Natural killer cell (primary cell): ENCODE results near the gene TMEM141. TPM values are rescaled to one million over a fixed set of nuclear protein-coding genes. Genes with fewer than 3 reads are reported as not detected.
"Not testable (repeated sequence)": the region's sequence is repeated elsewhere in the genome, so short reads cannot be mapped to it uniquely, and the experiment has no call there.

Source experiments
- ATAC-seq, 3 donors: fragments of 150-1000 bp in 2 of 3; fragments of 200-7000 bp in 1 of 3; cut with Tn5 transposase; 1 replicate in 1 of 3; 2 replicates in 2 of 3; pipeline ENCODE4 v1.10.0; 2021; ENCODE audit warnings: mild to moderate bottlenecking in 2 of 3, moderate library complexity in 2 of 3
- DNase-seq, 2 donors: peaks; one replicate each; pipeline versions ENCODE4 v3.0.0 to v3.0.0-alpha.2; 2013 to 2021; ENCODE audit warnings: mixed read lengths in 1 of 2
- H3K27ac ChIP-seq: one replicate; pipeline ENCODE4 v1.5.1; 2013; ENCODE audit warnings: mild to moderate bottlenecking, low read length
- H3K27me3 ChIP-seq: one replicate; pipeline ENCODE4 v1.6.1; 2013; ENCODE audit warnings: low read length; ENCODE audit not compliant: control insufficient read depth, insufficient read depth
- H3K36me3 ChIP-seq: one replicate; pipeline ENCODE4 v1.6.1; 2013; ENCODE audit warnings: low read length; ENCODE audit not compliant: control insufficient read depth, insufficient read depth
- H3K4me1 ChIP-seq: one replicate; pipeline ENCODE4 v1.6.1; 2013; ENCODE audit warnings: low read length; ENCODE audit not compliant: control insufficient read depth, insufficient read depth
- H3K4me3 ChIP-seq: one replicate; pipeline ENCODE4 v1.5.1; 2013; ENCODE audit warnings: low read length
- H3K9me3 ChIP-seq: one replicate; pipeline ENCODE4 v1.6.1; 2013; ENCODE audit warnings: low read length; ENCODE audit not compliant: control insufficient read depth, insufficient read depth
- H3K27ac Mint-ChIP-seq, 2 donors: one replicate each; pipeline ENCODE4 v1.8.0; 2022; ENCODE audit warnings: mild to moderate bottlenecking in 2 of 2, mixed read lengths in 2 of 2, moderate library complexity in 1 of 2
- H3K27me3 Mint-ChIP-seq, 2 donors: one replicate each; pipeline ENCODE4 v1.8.0; 2022; ENCODE audit warnings: low read depth in 2 of 2, mixed read lengths in 2 of 2
- H3K36me3 Mint-ChIP-seq: one replicate; pipeline ENCODE4 v1.8.0; 2022; ENCODE audit warnings: mixed read lengths
- H3K4me1 Mint-ChIP-seq, 2 donors: one replicate each; pipeline ENCODE4 v1.8.0; 2022; ENCODE audit warnings: mixed read lengths in 2 of 2
- H3K4me3 Mint-ChIP-seq: one replicate; pipeline ENCODE4 v1.8.0; 2022; ENCODE audit warnings: mild to moderate bottlenecking, moderate library complexity, mixed read lengths
- H3K9me3 Mint-ChIP-seq, 2 donors: one replicate each; pipeline ENCODE4 v1.8.0; 2022; ENCODE audit warnings: mixed read lengths in 2 of 2
- WGBS: methylation state at CpG from one replicate; pipeline ENCODE4 v1.1.7; 2013; ENCODE audit warnings: missing lambda C conversion rate; ENCODE audit not compliant: insufficient coverage; 5-methylcytosine and 5-hydroxymethylcytosine counted together
- intact Hi-C: fragments of 100-400 bp; cut with micrococcal nuclease; formaldehyde crosslinking; loops from one replicate; pipeline ENCODE4 v1.14.2; 2022
- total RNA-seq, 4 donors: library from RNA; stranded (reverse); fragments of 120-200 nt in 1 of 4; gene quantifications; one replicate each; pipeline versions ENCODE4 v1.2.3 to v1.2.4, GENCODE V29; 2013 to 2022
- TF ChIP-seq, protein P1 (sequence below): fragments of 200-600 bp; IDR thresholded peaks from one replicate; pipeline ENCODE4 v1.8.0; 2022; ENCODE audit warnings: antibody characterized with exemption

Gene TMEM141
- total RNA-seq, 3 donors from 2014 or later (not counting 1 experiment from before 2014, with no cell fraction given), result 22.4 to 26.9 (median 26.6) TPM

DNA sequence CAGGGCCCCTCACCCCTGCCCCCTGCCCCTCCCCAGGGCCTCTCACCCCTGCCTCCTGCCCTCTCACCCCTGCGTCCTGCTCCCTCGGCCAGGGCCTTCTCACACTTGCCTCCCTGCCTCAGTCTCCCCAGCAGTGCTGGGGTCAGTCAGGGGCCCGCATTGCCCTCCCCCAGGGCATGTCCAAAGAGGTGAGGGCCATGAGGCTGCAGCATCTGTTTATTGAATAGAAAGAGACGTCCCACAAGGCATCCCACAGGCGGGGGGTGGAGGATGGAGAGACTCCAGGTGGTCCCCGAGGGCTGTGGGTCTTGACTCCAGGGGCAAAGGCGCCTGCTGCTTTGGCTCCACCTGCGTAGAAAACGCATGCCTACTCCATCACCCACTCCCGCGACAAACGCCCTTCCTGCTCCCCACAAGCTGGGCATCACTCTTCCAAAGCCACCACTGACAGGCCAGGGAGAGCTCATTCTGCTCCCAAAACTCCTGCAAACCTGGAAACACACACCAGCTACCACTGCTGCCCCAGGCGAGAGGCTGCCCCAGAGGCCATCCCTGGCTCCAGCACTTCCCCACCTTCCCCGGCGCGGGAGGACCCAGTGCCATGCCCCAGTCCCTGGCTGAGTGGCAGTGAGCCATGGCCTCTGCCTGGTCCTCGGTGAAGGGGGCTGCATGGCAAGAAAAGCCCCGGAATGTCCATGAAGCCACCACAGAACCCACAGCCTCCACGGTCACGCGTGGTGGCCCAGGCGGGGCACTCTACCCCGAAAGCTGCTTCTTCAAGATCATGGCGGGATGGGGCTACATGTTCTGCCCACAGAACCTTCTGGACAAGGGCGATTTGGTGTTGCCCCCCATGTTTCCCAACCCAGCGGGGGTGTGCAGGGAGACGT lies 31.5 kb upstream of the TMEM141 start:
- intact Hi-C loops, result no loop called here
- 80% methylated on average over 27 of the region's 27 CpGs for WGBS
- Histone ChIP-seq H3K4me1 (peaks cover 20% of the 10 kb centered on the region), H3K27me3 (no peaks in the 10 kb centered on the region), H3K9me3 (no peaks in the 10 kb centered on the region), H3K36me3 (no peaks in the 10 kb centered on the region), H3K27ac (no peak overlapping the region), H3K4me3 (no peak overlapping the region)
- H3K36me3 Mint-ChIP-seq, result no peaks in the 10 kb centered on the region
- H3K27me3 Mint-ChIP-seq, result peaks cover 0 to 5% of the 10 kb centered on the region in 2 donors
- H3K4me3 Mint-ChIP-seq, result no peak overlapping the region
- DNase-seq (no peak), ATAC-seq (no peak)
- H3K27ac Mint-ChIP-seq, result no peak overlapping the region
- no peaks in the 10 kb centered on the region for H3K9me3 Mint-ChIP-seq
- no peaks in the 10 kb centered on the region for H3K4me1 Mint-ChIP-seq
- TF ChIP-seq, protein P1, sequence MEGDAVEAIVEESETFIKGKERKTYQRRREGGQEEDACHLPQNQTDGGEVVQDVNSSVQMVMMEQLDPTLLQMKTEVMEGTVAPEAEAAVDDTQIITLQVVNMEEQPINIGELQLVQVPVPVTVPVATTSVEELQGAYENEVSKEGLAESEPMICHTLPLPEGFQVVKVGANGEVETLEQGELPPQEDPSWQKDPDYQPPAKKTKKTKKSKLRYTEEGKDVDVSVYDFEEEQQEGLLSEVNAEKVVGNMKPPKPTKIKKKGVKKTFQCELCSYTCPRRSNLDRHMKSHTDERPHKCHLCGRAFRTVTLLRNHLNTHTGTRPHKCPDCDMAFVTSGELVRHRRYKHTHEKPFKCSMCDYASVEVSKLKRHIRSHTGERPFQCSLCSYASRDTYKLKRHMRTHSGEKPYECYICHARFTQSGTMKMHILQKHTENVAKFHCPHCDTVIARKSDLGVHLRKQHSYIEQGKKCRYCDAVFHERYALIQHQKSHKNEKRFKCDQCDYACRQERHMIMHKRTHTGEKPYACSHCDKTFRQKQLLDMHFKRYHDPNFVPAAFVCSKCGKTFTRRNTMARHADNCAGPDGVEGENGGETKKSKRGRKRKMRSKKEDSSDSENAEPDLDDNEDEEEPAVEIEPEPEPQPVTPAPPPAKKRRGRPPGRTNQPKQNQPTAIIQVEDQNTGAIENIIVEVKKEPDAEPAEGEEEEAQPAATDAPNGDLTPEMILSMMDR, result no peak

DNA sequence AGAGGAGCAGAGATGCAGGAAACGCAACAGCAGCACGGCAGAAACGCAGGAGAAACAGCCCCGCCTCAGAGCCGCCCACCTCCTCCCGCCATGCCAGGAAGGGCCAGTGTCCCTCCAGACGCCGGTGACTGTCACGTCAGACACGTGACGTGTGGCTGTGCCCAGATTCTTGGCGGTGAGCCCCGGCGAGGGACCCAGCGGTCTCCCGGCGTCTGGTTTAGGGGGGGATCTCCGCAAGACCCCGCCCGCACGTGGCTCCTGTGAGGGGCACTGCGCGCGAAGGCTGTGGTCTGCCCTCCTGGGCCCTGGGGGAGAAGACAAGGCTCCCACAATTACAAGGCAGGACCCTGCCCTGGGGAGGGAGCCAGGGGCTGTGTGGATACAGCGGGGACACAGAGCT lies 30.7 kb upstream of the TMEM141 start:
- ATAC-seq (no peak), DNase-seq (no peak)
- TF ChIP-seq, protein P1, result no peak
- no peak overlapping the region for H3K27ac ChIP-seq
- no peak overlapping the region for H3K27ac Mint-ChIP-seq
- no peak overlapping the region for H3K4me3 Mint-ChIP-seq
- H3K9me3 Mint-ChIP-seq, result no peaks in the 10 kb centered on the region
- H3K36me3 ChIP-seq, result no peaks in the 10 kb centered on the region
- H3K36me3 Mint-ChIP-seq, result no peaks in the 10 kb centered on the region
- H3K4me1 Mint-ChIP-seq, result no peaks in the 10 kb centered on the region
- no peaks in the 10 kb centered on the region for H3K27me3 ChIP-seq
- intact Hi-C loops, result no loop called here
- H3K9me3 ChIP-seq, result no peaks in the 10 kb centered on the region
- peaks cover 15% of the 10 kb centered on the region for H3K4me1 ChIP-seq
- H3K27me3 Mint-ChIP-seq, result peaks cover 0 to 5% of the 10 kb centered on the region in 2 donors
- no peak overlapping the region for H3K4me3 ChIP-seq
- WGBS, result 81% methylated on average over 25 of the region's 25 CpGs

DNA sequence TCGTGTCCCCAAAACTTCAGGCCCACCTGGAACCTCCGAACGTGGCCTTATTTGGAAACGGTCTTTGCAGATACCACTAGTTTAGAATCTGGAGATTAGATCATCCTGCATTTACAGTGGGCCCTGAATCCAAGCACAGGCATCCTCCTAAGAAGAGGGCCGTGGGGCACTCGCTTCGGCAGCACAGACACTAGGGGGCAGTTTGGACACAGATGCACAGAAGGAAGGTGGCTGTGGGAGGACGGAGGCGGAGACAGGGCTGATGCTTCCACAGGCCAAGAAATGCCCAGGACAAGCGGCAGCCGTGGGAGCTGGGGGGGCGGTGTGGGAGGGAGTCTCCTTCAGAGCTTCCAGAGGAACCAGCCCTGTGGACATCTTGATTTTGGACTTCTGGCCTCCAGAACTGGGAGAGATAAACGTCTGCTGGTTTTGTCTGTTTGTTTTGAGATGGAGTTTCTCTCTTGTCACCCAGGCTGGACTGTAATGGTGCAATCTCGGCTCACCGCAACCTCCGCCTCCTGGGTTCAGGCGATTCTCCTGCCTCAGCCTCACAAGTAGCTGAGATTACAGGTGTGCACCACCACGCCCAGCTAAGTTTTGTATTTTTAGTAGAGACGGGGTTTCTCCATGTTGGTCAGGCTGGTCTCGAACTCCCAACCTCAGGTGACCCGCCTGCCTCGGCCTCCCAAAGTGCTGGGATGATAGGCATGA lies 30.2 kb upstream of the TMEM141 start:
- H3K27me3 ChIP-seq, H3K36me3 ChIP-seq, ATAC-seq, H3K4me3 ChIP-seq, H3K27ac ChIP-seq, H3K27ac Mint-ChIP-seq, H3K36me3 Mint-ChIP-seq, H3K9me3 ChIP-seq, intact Hi-C loops, H3K4me1 Mint-ChIP-seq, H3K4me3 Mint-ChIP-seq, H3K9me3 Mint-ChIP-seq, H3K27me3 Mint-ChIP-seq: not testable (repeated sequence)
- 57% methylated on average over 22 of the region's 22 CpGs for WGBS
- H3K4me1 ChIP-seq, result peaks cover 16% of the 10 kb centered on the region
- DNase-seq, result peak in 1 of 2 donors; percentile 39

DNA sequence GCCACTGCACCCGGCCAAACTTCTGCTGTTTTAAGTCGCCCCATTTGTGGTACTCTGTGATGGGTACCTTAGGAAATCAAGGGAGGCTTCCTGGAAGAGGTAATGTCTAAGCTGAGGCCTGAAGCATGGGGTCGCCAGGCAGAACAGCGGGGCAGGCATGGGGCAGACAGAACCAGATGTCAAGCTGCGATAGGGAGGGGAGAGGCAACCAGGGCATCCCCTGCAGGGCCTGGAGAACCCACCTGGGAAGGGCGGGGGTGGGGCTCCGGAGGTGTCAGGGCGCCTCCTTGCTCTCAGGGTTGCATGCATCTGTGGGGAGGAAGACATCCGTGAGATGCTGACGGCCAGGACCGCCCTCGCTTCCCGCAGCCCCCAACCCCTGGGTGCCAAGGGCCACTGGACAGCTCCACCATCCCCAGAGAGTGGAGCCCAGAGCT lies 29.6 kb upstream of the TMEM141 start:
- Mint-ChIP-seq H3K9me3 (no peaks in the 10 kb centered on the region), H3K4me1 (no peaks in the 10 kb centered on the region), H3K27me3 (peaks cover 0 to 5% of the 10 kb centered on the region in 2 donors), H3K27ac (no peak overlapping the region), H3K4me3 (no peak overlapping the region), H3K36me3 (no peaks in the 10 kb centered on the region)
- Histone ChIP-seq H3K9me3 (no peaks in the 10 kb centered on the region), H3K27ac (no peak overlapping the region), H3K4me1 (peaks cover 19% of the 10 kb centered on the region), H3K36me3 (no peaks in the 10 kb centered on the region), H3K27me3 (no peaks in the 10 kb centered on the region), H3K4me3 (no peak overlapping the region)
- WGBS, result 90% methylated on average over 13 of the region's 13 CpGs
- DNase-seq (no peak), ATAC-seq (no peak)
- TF ChIP-seq, protein P1, result no peak
- intact Hi-C loops, result no loop called here
